Stimulated activated effector memory CD8-positive, alpha-beta T cell treated with anti-CD3 and anti-CD28 coated beads, Interleukin-12 subunit alpha, Interleukin-12 subunit beta, amount 100 ng/mL, for 72 hours (primary cell): ENCODE measurements around the gene PKN1.
"Not testable (repeated sequence)": the region's sequence is repeated elsewhere in the genome, so short reads cannot be mapped to it uniquely, and the experiment has no call there.

ENCODE experiments used
- ATAC-seq: fragments of 150-1000 bp; cut with Tn5 transposase; 2 replicates; pipeline ENCODE4 v1.10.0; 2021
- DNase-seq, 2 donors: peaks; one replicate each; pipeline ENCODE4 v3.0.0; 2021 to 2022; ENCODE audit warnings: low spot score in 2 of 2
- H3K27ac Mint-ChIP-seq: one replicate; pipeline ENCODE4 v1.8.0; 2022; ENCODE audit warnings: mild to moderate bottlenecking, mixed read lengths
- H3K36me3 Mint-ChIP-seq: one replicate; pipeline ENCODE4 v1.8.0; 2022; ENCODE audit warnings: mild to moderate bottlenecking, mixed read lengths
- H3K4me1 Mint-ChIP-seq: one replicate; pipeline ENCODE4 v1.8.0; 2022; ENCODE audit warnings: mixed read lengths
- H3K4me3 Mint-ChIP-seq: one replicate; pipeline ENCODE4 v1.8.0; 2022; ENCODE audit warnings: mild to moderate bottlenecking, mixed read lengths
- H3K9me3 Mint-ChIP-seq: one replicate; pipeline ENCODE4 v1.8.0; 2022; ENCODE audit warnings: mixed read lengths

PKN1 gene

GRCh38 chr19:14434543-14435319 lies 1.6 kb downstream of the PKN1 start:
- ATAC-seq (peak; percentile 91), DNase-seq (no peak)
- peaks cover 8% of the 10 kb centered on the region for H3K36me3 Mint-ChIP-seq
- H3K4me3 Mint-ChIP-seq: peak overlapping the region; percentile 76
- H3K9me3 Mint-ChIP-seq: no peaks in the 10 kb centered on the region
- H3K4me1 Mint-ChIP-seq: peaks cover 45% of the 10 kb centered on the region
- H3K27ac Mint-ChIP-seq: peak overlapping the region; percentile 89

DNA sequence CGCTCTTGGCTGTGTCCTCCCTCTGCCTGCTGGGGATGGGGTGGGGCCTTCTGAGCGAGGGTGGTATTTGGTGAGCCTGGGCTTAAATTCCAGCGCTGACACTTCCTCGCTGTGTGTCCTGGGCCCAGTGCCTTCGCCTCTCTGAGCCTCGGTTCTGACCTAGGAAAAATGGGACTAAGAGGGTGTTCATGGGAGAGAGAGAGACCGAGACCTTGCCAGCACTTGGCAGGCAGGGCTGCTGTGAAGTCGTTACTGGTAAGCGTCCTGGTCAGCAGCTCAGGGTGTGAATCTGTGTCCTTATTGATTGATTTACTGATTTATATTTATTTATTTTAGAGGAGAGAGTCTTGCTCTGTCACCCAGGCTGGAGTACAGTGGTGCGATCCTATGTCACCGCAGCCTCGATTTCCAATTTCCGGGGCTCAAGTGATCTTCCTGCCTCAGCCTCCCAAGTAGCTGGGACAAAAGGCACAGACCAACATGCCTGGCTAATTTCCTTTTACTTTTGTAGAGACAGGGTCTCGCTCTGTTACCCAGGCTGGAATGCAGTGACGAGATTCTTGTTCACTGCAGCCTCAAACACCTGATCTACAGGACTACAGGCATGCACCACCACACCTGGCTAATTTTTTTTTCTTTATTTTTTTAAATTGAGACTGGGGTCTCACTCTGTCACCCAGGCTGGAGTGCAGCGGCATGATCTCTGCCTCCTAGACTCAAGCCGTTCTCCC lies 2.4 kb downstream of the PKN1 start:
- no peak for DNase-seq
- Mint-ChIP-seq H3K9me3 (no peaks in the 10 kb centered on the region), H3K4me3 (peak overlapping the region; percentile 76), H3K27ac (peak overlapping the region; percentile 89), H3K4me1 (peaks cover 52% of the 10 kb centered on the region), H3K36me3 (peaks cover 15% of the 10 kb centered on the region)
- no peak for ATAC-seq

DNA sequence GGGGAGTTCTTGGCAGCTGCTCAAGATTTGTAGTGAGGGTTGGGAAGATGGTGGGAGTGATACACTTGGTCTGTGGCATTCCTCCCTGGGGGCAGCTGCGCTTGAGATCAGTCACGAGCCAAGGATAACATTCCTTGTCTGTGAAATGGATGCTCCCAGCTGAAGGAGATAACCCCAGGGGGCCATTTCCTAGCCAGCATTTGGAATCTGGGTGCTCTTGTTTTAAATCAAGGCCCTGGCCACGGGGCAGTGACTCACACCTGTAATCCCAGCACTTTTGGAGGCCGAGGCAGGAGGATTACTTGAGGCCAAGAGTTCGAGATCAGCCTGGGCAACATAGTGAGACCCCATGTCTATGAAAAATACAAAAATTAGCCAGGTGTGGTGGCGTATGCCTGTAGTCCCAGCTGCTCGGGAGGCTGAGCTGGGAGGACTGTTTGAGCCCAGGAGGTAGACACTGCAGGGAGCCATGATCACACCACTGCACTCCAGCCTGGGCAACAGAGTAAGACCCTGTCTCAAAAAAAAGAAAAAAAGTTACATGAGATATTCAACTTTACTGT lies 4.6 kb downstream of the PKN1 start:
- DNase-seq (no peak), ATAC-seq (no peak)
- Mint-ChIP-seq H3K9me3 (no peaks in the 10 kb centered on the region), H3K4me1 (peaks cover 39% of the 10 kb centered on the region), H3K4me3 (no peak overlapping the region), H3K36me3 (peaks cover 35% of the 10 kb centered on the region), H3K27ac (peak overlapping the region; percentile 68)

DNA sequence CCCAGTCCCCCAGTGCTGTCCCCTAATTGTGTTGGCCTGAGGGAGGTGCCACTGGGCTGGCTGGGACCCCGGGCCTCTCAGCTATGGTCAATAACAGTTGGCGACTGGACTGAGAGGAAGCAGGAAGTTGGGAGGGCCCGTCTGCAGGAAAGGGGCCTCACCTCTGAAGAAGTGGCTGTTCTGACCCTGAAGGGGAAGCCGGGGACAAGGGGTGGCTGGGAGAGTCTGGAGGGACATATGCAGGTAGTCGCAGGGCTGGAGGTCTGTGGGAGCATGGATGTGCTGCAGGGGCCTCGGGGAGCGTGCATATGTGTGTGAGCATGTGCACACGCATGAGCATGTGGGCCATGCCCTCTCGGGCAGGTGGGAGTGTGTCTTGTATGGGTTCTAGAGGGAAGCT lies 5.9 kb downstream of the PKN1 start:
- DNase-seq (no peak), ATAC-seq (no peak)
- peak overlapping the region; percentile 98 for H3K4me3 Mint-ChIP-seq
- H3K9me3 Mint-ChIP-seq: no peaks in the 10 kb centered on the region
- peak overlapping the region; percentile 99 for H3K27ac Mint-ChIP-seq
- H3K4me1 Mint-ChIP-seq: peaks cover 41% of the 10 kb centered on the region
- H3K36me3 Mint-ChIP-seq: peaks cover 49% of the 10 kb centered on the region

GRCh38 chr19:14440049-14440448 lies 6.9 kb downstream of the PKN1 start:
- H3K4me1 Mint-ChIP-seq: peaks cover 39% of the 10 kb centered on the region
- peaks cover 58% of the 10 kb centered on the region for H3K36me3 Mint-ChIP-seq
- peak overlapping the region; percentile 99 for H3K27ac Mint-ChIP-seq
- peak overlapping the region; percentile 98 for H3K4me3 Mint-ChIP-seq
- no peaks in the 10 kb centered on the region for H3K9me3 Mint-ChIP-seq
- ATAC-seq (peak; percentile 95), DNase-seq (peak; percentile 65 to 85)

- Mint-ChIP-seq H3K27ac (peak overlapping the region; percentile 99), H3K4me1 (peaks cover 35% of the 10 kb centered on the region), H3K9me3 (no peaks in the 10 kb centered on the region), H3K36me3 (peaks cover 67% of the 10 kb centered on the region), H3K4me3 (peak overlapping the region; percentile 98)
- ATAC-seq: no peak
- DNase-seq: no peak
These were observed 8.2 kb downstream of the PKN1 start for GRCh38 chr19:14441041-14441938.

GRCh38 chr19:14442891-14443631 lies 10.0 kb downstream of the PKN1 start:
- no peak for ATAC-seq
- H3K27ac Mint-ChIP-seq: no peak overlapping the region
- no peak overlapping the region for H3K4me3 Mint-ChIP-seq
- peaks cover 35% of the 10 kb centered on the region for H3K4me1 Mint-ChIP-seq
- peaks cover 84% of the 10 kb centered on the region for H3K36me3 Mint-ChIP-seq
- no peaks in the 10 kb centered on the region for H3K9me3 Mint-ChIP-seq
- no peak for DNase-seq

GRCh38 chr19:14443632-14444216 lies 10.6 kb downstream of the PKN1 start:
- peaks cover 35% of the 10 kb centered on the region for H3K4me1 Mint-ChIP-seq
- H3K9me3 Mint-ChIP-seq: no peaks in the 10 kb centered on the region
- ATAC-seq (no peak), DNase-seq (no peak)
- peaks cover 91% of the 10 kb centered on the region for H3K36me3 Mint-ChIP-seq
- H3K27ac Mint-ChIP-seq: no peak overlapping the region
- no peak overlapping the region for H3K4me3 Mint-ChIP-seq

- Mint-ChIP-seq H3K4me1 (peaks cover 32% of the 10 kb centered on the region), H3K4me3 (no peak overlapping the region), H3K9me3 (no peaks in the 10 kb centered on the region), H3K27ac (no peak overlapping the region), H3K36me3 (peaks cover 100% of the 10 kb centered on the region)
- DNase-seq: no peak
- no peak for ATAC-seq
These were observed 13.4 kb downstream of the PKN1 start for GRCh38 chr19:14446336-14447036.

DNA sequence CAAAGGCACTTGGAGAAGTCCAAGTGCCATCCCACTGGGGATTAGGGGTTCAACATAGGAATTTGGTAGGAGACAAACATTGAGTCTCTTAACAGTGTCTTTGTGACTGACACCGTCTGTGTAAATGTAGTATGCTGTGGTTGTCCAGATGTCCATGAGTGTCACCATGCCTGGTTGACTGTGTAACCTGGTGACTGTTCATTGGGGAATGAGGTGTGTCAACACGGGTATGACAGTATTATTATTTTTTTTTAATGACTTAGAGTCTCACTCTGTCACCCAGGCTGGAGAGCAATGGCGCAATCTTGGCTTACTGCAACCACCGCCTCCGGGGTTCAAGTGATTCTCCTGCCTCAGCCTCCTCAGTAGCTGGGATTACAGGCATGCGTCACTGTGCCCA lies 16.2 kb downstream of the PKN1 start:
- Mint-ChIP-seq H3K36me3 (peaks cover 100% of the 10 kb centered on the region), H3K9me3 (no peaks in the 10 kb centered on the region), H3K4me3 (no peak overlapping the region), H3K4me1 (peaks cover 28% of the 10 kb centered on the region), H3K27ac (no peak overlapping the region)
- no peak for DNase-seq
- no peak for ATAC-seq

DNA sequence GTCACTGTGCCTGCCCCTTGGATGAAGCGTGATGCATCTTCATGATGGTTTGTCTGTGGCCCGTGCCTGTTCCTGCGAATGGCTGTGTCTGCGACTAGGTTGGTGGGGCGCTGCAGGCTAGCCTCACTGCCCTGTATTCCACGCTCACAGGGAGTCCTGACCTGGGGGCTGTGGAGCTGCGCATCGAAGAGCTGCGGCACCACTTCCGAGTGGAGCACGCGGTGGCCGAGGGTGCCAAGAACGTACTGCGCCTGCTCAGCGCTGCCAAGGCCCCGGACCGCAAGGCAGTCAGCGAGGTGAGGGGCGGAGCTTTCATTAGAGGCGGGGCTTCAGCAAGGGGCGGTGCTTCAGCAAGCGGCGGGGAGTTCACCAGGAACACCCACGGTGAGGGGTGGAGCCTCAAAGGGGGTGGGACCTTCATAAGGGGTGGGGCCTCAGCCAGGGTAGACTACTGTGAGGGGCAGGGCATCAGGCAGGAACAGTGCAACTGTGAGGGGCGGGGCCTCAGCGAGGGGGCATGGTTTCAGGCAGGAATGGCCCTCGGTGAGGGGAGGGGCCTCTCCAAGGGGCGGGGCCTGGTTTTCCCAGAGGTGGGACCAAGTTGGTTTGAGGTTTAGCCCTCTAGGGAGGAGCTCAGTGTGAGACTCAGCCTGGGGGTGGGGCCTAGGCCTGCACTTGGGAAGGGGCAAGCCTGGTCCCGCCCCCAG lies 17.2 kb downstream of the PKN1 start:
- DNase-seq (peak in 1 of 2 donors; percentile 77), ATAC-seq (peak; percentile 84)
- Mint-ChIP-seq H3K4me3 (no peak overlapping the region), H3K9me3 (no peaks in the 10 kb centered on the region), H3K36me3 (peaks cover 100% of the 10 kb centered on the region), H3K4me1 (peaks cover 23% of the 10 kb centered on the region), H3K27ac (no peak overlapping the region)

GRCh38 chr19:14450876-14451275 lies 17.8 kb downstream of the PKN1 start:
- Mint-ChIP-seq H3K4me3 (no peak overlapping the region), H3K36me3 (peaks cover 100% of the 10 kb centered on the region), H3K9me3 (no peaks in the 10 kb centered on the region), H3K27ac (no peak overlapping the region), H3K4me1 (peaks cover 23% of the 10 kb centered on the region)
- ATAC-seq (no peak), DNase-seq (no peak)

- not testable (repeated sequence) for H3K9me3 Mint-ChIP-seq, ATAC-seq, H3K4me3 Mint-ChIP-seq, DNase-seq, H3K27ac Mint-ChIP-seq
- H3K36me3 Mint-ChIP-seq: peaks cover 100% of the 10 kb centered on the region
- H3K4me1 Mint-ChIP-seq: peaks cover 23% of the 10 kb centered on the region
These were observed 19.2 kb downstream of the PKN1 start for GRCh38 chr19:14452303-14452702.
